HG03135 (cell line): ENCODE measurements around the gene CCDC146.
A peak's percentile ranks its signal among the peaks of the same experiment; 100 is the strongest.
"Not testable (repeated sequence)": the region's sequence is repeated elsewhere in the genome, so short reads cannot be mapped to it uniquely, and the experiment has no call there.

Source experiments
- ATAC-seq: cut with Tn5 transposase; IDR thresholded peaks from one replicate; pipeline ENCODE4 v1.9.1; 2021; ENCODE audit warnings: mild to moderate bottlenecking, moderate library complexity; ENCODE audit not compliant: unreplicated experiment

CCDC146 gene

GRCh38 chr7:77199013-77199966 is 76.9 kb downstream of the CCDC146 start, which contains the start of gene FGL2:
Gene FGL2, minus strand, starts transcription at chr7:77199819. Its CDS starts 26 bp downstream, at chr7:77199793.
- ATAC-seq, result no peak

- ATAC-seq, result no peak
These were observed 78.1 kb downstream of the CCDC146 start for GRCh38 chr7:77200542-77200941.

GRCh38 chr7:77202481-77202976 is 80.1 kb downstream of the CCDC146 start:
- ATAC-seq, result peak; percentile 91

- ATAC-seq, result no peak
These were observed 83.3 kb downstream of the CCDC146 start for GRCh38 chr7:77205706-77206105.

GRCh38 chr7:77208416-77208815 is 86.0 kb downstream of the CCDC146 start:
- ATAC-seq, result no peak

- no peak for ATAC-seq
These were observed 87.2 kb downstream of the CCDC146 start for GRCh38 chr7:77209479-77210139.

- no peak for ATAC-seq
These were observed 93.9 kb downstream of the CCDC146 start for GRCh38 chr7:77216181-77216845.

GRCh38 chr7:77217474-77218185 is 95.2 kb downstream of the CCDC146 start:
- ATAC-seq, result no peak

GRCh38 chr7:77219701-77220331 is 97.4 kb downstream of the CCDC146 start:
- not testable (repeated sequence) for ATAC-seq

- ATAC-seq, result no peak
These were observed 99.7 kb downstream of the CCDC146 start for GRCh38 chr7:77222065-77222464.

GRCh38 chr7:77222819-77223218 is 100.4 kb downstream of the CCDC146 start:
- no peak for ATAC-seq

- ATAC-seq, result no peak
These were observed 100.8 kb downstream of the CCDC146 start for GRCh38 chr7:77223261-77223660.

- ATAC-seq, result no peak
These were observed 104.0 kb downstream of the CCDC146 start for GRCh38 chr7:77226357-77226839.

- not testable (repeated sequence) for ATAC-seq
These were observed 106.4 kb downstream of the CCDC146 start for GRCh38 chr7:77228795-77229194.

GRCh38 chr7:77232467-77232866 is 110.1 kb downstream of the CCDC146 start:
- no peak for ATAC-seq

GRCh38 chr7:77235276-77235675 is 112.9 kb downstream of the CCDC146 start:
- no peak for ATAC-seq

- no peak for ATAC-seq
These were observed 116.3 kb downstream of the CCDC146 start for GRCh38 chr7:77238703-77239136.

GRCh38 chr7:77239471-77239870 is 117.1 kb downstream of the CCDC146 start:
- no peak for ATAC-seq

GRCh38 chr7:77242068-77242467 is 119.7 kb downstream of the CCDC146 start:
- ATAC-seq, result no peak

GRCh38 chr7:77242554-77242953 is 120.1 kb downstream of the CCDC146 start:
- no peak for ATAC-seq
